Astrocyte (in vitro differentiated cells and primary cell): ENCODE data around the gene FAM90A26.
"Not testable (repeated sequence)": the region's sequence is repeated elsewhere in the genome, so short reads cannot be mapped to it uniquely, and the experiment has no call there.

ENCODE experiments used
- CTCF ChIP-seq: IDR thresholded peaks from 2 replicates; pipeline ENCODE4 v1.5.1; 2011; ENCODE audit warnings: low read depth, mild to moderate bottlenecking, inconsistent platforms, low read length, moderate library complexity; ENCODE audit not compliant: insufficient read depth
- EZH2 ChIP-seq: IDR thresholded peaks from 2 replicates; pipeline ENCODE4 v1.6.1; 2012; ENCODE audit warnings: mild to moderate bottlenecking, low read length, inconsistent platforms; ENCODE audit not compliant: insufficient read depth

DNA sequence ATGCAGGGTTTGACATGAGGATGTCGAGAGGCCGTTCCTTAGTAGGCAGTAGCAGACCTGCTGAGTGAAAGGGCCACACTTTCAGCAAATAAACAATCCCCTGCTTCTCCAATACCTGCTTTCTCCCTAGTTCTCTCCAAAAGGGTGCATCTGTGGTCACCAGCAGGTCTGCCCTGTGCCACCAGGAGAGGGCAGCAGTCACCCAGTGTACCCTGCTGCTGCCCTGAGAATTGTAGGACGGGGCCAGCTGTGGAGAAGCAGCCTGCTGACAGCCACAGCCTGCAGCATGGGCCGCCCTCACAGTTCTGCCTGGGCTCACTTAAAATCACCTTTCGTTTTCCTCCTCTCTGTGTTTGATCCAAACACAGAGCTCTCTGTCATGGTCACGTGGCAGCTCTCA, 11.8 kb upstream of the FAM90A26 start:
- TF ChIP-seq CTCF, EZH2: not testable (repeated sequence)
